ENCODE measurements around the gene PDE1A. TPM values are rescaled to one million over a fixed set of nuclear protein-coding genes. Genes with fewer than 3 reads are reported as not detected.

The PDE1A gene
- total RNA-seq, 1 donor from 2014 or later, result 5.2 TPM

GRCh38 chr2:182098648-182099047, 328.2 kb downstream of the PDE1A start:
- ATAC-seq (no peak), DNase-seq (no peak)
- Histone ChIP-seq H3K36me3 (no peaks in the 10 kb centered on the region), H3K4me3 (no peak overlapping the region), H3K27me3 (ENCODE audit: low read depth) (no peaks in the 10 kb centered on the region), H3K4me1 (no peaks in the 10 kb centered on the region), H3K9me3 (no peaks in the 10 kb centered on the region), H3K27ac (no peak overlapping the region)
- no peak for TF ChIP-seq CTCF (IDR thresholded peaks at IDR 0.05)
- intact Hi-C loops (cut with DNase I), result no loop called here

- ATAC-seq (no peak), DNase-seq (no peak)
- TF ChIP-seq CTCF (IDR thresholded peaks at IDR 0.05), result no peak
- Histone ChIP-seq H3K4me3 (no peak overlapping the region), H3K27ac (no peak overlapping the region), H3K27me3 (ENCODE audit: low read depth) (no peaks in the 10 kb centered on the region), H3K36me3 (no peaks in the 10 kb centered on the region), H3K4me1 (no peaks in the 10 kb centered on the region), H3K9me3 (no peaks in the 10 kb centered on the region)
- intact Hi-C loops (cut with DNase I), result no loop called here
Measured at GRCh38 chr2:182097571-182098164, 329.2 kb downstream of the PDE1A start.

GRCh38 chr2:182090486-182090885, 336.4 kb downstream of the PDE1A start:
- H3K9me3 ChIP-seq, result no peaks in the 10 kb centered on the region
- DNase-seq (no peak), ATAC-seq (no peak)
- intact Hi-C loops (cut with DNase I), result no loop called here
- H3K4me3 ChIP-seq, result no peak overlapping the region
- no peak overlapping the region for H3K27ac ChIP-seq
- TF ChIP-seq CTCF (IDR thresholded peaks at IDR 0.05), result no peak
- H3K4me1 ChIP-seq, result no peaks in the 10 kb centered on the region
- no peaks in the 10 kb centered on the region for H3K36me3 ChIP-seq
- no peaks in the 10 kb centered on the region for H3K27me3 ChIP-seq (ENCODE audit: low read depth)
